ENCODE results near the gene NRDE2.

NRDE2 gene

DNA sequence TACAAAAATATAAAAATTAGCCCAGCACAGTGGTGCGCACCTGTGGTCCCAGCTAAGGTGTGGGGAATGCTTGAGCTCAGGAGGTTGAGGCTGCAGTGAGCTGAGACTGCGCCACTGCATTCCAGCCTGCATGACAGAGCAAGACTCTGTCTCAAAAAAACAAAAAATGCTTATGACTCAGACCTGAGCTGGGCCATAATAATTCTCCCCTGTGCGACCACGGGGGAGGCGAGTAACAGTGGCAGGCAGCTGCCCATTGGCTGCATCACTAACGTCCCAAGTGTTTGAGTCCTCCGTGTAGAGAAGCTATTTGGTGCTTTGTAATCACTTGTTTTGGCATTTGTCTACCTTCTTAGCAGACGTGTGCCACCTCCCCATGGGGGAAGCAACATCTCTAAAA is 50.5 kb downstream of the NRDE2 start:
- Mint-ChIP-seq H3K36me3 (ENCODE audit: low read depth) (peaks cover 33% of the 10 kb centered on the region), H3K27ac (no peak overlapping the region), H3K27me3 (ENCODE audit: low read depth) (no peaks in the 10 kb centered on the region), H3K4me1 (no peaks in the 10 kb centered on the region), H3K9me3 (no peaks in the 10 kb centered on the region), H3K4me3 (no peak overlapping the region)
- TF ChIP-seq, protein P1, sequence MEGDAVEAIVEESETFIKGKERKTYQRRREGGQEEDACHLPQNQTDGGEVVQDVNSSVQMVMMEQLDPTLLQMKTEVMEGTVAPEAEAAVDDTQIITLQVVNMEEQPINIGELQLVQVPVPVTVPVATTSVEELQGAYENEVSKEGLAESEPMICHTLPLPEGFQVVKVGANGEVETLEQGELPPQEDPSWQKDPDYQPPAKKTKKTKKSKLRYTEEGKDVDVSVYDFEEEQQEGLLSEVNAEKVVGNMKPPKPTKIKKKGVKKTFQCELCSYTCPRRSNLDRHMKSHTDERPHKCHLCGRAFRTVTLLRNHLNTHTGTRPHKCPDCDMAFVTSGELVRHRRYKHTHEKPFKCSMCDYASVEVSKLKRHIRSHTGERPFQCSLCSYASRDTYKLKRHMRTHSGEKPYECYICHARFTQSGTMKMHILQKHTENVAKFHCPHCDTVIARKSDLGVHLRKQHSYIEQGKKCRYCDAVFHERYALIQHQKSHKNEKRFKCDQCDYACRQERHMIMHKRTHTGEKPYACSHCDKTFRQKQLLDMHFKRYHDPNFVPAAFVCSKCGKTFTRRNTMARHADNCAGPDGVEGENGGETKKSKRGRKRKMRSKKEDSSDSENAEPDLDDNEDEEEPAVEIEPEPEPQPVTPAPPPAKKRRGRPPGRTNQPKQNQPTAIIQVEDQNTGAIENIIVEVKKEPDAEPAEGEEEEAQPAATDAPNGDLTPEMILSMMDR (IDR thresholded peaks at IDR 0.05; ENCODE audit: unreplicated experiment in 3 of 3) = no peak

DNA sequence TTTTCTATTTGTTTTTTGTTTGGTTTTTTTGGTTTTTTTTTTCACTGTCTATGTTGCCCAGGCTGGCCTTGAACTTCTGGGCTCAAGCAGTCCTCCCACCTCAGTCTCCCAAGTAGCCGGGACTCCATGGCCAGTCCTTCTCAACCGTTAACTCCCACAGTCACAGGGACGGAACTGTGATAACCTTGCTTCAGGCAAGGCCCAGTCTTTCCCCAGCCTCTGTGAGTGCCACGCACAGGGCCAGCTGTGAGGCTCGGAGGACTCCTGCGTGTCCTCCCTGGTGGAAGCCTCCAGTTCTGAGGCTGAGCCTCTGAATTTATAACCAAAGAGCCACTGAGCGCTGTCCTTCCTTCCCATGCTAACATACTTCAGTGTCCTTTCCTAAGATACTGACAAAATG is 51.6 kb downstream of the NRDE2 start:
- Mint-ChIP-seq H3K4me3 (no peak overlapping the region), H3K27me3 (ENCODE audit: low read depth) (no peaks in the 10 kb centered on the region), H3K4me1 (no peaks in the 10 kb centered on the region), H3K9me3 (no peaks in the 10 kb centered on the region), H3K36me3 (ENCODE audit: low read depth) (peaks cover 32% of the 10 kb centered on the region), H3K27ac (no peak overlapping the region)
- TF ChIP-seq, protein P1 (IDR thresholded peaks at IDR 0.05; ENCODE audit: unreplicated experiment in 3 of 3) = no peak

- Mint-ChIP-seq H3K27me3 (ENCODE audit: low read depth) (no peaks in the 10 kb centered on the region), H3K9me3 (no peaks in the 10 kb centered on the region), H3K27ac (no peak overlapping the region), H3K36me3 (ENCODE audit: low read depth) (peaks cover 44% of the 10 kb centered on the region), H3K4me1 (no peaks in the 10 kb centered on the region), H3K4me3 (no peak overlapping the region)
- TF ChIP-seq, protein P1 (IDR thresholded peaks at IDR 0.05; ENCODE audit: unreplicated experiment in 3 of 3) = no peak
Observed at GRCh38 chr14:90278199-90279175, 53.3 kb downstream of the NRDE2 start.

DNA sequence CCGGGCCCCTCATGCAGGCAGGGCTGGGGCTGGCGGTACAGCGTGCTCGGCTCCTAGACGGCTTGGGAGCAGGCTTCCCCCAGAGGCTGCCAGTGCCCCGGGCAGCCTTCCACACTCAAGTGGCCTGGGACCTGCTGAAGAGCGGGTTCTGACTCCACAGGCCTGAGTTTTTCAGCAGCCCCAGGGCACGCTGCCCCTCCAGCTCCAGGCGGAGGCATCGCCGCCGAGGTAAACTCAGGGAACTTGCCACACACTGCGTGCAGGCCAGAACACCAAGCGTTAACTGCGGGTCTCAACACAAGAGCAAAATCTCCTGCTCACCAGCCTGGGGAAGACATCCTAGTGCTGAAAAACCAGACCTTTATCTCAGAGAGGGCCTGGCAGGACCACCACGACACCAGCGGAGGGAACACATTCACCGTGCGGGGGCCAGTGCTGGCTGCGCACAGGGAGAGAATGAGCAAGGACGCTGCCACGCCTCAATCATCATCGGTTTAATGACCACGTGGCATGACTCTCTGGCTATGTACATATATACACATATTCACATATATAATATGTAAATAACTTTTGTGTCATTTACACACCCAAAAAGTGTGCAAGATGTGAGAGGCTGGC is 54.1 kb downstream of the NRDE2 start:
- H3K27ac Mint-ChIP-seq = no peak overlapping the region
- peaks cover 42% of the 10 kb centered on the region for H3K36me3 Mint-ChIP-seq (ENCODE audit: low read depth)
- TF ChIP-seq, protein P1 (IDR thresholded peaks at IDR 0.05; ENCODE audit: unreplicated experiment in 3 of 3) = no peak
- no peaks in the 10 kb centered on the region for H3K4me1 Mint-ChIP-seq
- H3K9me3 Mint-ChIP-seq = no peaks in the 10 kb centered on the region
- no peak overlapping the region for H3K4me3 Mint-ChIP-seq
- H3K27me3 Mint-ChIP-seq (ENCODE audit: low read depth) = no peaks in the 10 kb centered on the region

DNA sequence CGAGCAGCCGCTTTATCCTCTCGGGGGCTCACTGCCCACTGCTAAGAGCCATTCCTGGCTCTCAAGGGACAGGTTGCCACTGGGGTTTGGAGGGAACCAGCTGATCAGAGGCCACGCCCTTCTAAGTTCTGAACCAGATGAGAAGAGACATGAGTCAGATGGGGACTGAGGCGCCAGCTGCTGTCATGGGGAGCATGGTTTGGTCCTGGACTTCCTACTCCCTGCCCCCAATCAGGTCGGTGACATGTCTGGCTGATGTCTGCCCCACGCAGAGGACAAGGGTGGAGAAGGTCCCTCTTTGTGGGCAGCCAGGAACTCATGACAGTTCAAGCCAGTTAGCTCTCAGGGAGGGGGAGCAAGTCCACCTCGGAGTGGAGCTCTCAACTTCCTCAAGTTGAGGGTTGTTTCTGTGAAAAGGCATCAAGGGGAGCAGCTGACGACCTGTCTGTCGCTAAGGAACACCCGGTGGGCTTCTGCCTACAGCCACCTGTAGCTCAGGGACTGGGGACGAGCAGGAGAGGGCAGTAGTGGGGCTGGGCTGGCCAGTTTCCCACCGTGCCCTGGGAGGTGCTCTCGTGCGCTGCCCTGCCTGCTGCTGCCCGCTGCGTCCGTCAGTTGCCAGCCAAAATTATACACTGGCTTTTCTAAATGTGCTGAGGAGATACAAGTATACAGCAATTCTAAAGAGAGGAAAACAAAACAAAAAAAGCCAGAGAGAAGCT is 54.9 kb downstream of the NRDE2 start:
- Mint-ChIP-seq H3K36me3 (ENCODE audit: low read depth) (peaks cover 41% of the 10 kb centered on the region), H3K4me1 (no peaks in the 10 kb centered on the region), H3K27me3 (ENCODE audit: low read depth) (no peaks in the 10 kb centered on the region), H3K4me3 (no peak overlapping the region), H3K27ac (no peak overlapping the region), H3K9me3 (no peaks in the 10 kb centered on the region)
- TF ChIP-seq, protein P1 (IDR thresholded peaks at IDR 0.05; ENCODE audit: unreplicated experiment in 3 of 3) = no peak
